ENCODE results near the gene ULK2.

Gene ULK2

DNA sequence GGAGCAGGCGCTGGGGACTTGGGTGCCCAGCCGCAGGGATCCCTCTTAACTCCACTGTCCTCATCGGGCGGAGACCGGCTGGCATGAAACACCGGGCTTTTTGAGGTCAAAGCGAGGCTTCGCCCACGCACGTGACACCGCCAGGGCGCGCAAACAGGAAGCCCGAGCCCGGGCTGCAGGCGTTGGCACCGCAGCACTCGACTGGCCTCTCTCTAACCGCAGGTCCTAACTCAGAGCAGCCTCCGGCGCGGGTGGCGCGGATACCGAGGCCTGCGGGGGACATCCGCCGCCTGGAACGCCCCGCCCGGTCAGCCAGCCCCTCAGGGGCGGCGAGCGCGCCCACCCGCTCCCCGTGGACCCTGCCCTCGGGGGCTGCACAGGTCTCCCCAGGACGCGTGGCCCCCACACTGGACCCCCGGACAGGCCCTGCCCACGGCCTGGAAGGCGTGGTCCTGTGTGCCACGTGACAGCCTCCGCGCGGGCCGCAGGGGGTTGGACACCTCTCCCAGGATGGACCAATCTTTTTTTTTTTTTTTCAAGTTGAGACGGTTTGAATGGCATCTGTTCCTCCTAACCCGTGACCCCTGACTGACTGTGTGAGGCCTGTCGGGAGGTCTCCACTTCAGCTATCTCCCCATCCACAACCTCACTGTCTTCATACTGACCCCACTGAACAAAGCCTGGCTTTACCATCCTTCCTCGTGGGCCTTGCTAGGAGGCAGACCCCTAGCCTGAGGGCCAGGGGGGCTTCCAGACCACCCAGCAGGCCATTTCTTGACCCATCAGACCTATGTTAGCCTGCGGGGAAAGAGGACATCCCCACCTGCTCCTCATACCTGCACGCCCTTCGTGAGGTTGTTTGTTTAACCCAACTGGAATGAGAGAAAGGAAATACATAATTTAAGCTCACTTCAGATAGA, 143.0 kb downstream of the ULK2 start:
- no peak for DNase-seq

DNA sequence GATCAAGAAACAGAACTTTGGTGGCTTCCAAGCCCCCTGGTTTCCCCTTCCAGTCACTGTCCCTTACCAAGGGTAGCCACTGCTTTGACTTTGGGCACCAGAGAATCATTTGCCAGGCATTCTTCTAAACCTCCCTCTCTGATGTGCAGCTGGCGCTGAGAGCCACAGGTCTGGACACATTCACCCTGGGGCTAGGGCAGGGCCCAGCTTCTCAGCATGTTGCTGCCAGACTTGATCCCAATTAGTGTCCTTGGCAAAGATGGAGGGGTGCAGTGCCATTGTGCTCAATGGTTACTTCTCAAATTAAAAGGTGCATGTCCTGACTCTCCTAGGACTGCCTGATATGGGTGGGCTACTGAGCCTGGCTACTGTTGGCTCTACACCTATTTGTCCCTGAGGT, 143.8 kb downstream of the ULK2 start:
- no peak for DNase-seq
